ENCODE results near the gene TEX11.
"Not testable (repeated sequence)": the region's sequence is repeated elsewhere in the genome, so short reads cannot be mapped to it uniquely, and the experiment has no call there.

GRCh38 chrX:70843620-70844019 lies 64.9 kb downstream of the TEX11 start:
- not testable (repeated sequence) for TF ChIP-seq CTCF (IDR thresholded peaks at IDR 0.05; ENCODE audit: low read depth, low read length); POLR2A (IDR thresholded peaks at IDR 0.05; ENCODE audit: extremely low read depth, insufficient read length)

All from NB4 (cell line).